Loucy (cell line): ENCODE data around the gene MOB3C.

Experiments used
- CTCF ChIP-seq: fragments of 200-600 bp; sonication (generic); conservative IDR thresholded peaks from 2 replicates; pipeline ENCODE4 v1.5.1; 2014; ENCODE audit warnings: mild to moderate bottlenecking, antibody characterized with exemption, low read length
- EZH2phosphoT487 ChIP-seq: fragments of 200-600 bp; IDR thresholded peaks from 2 replicates; pipeline ENCODE4 v1.6.1; 2018; ENCODE audit warnings: antibody characterized with exemption, mild to moderate bottlenecking, moderate library complexity, borderline replicate concordance

GRCh38 chr1:46653405-46653958, 36.9 kb upstream of the MOB3C start:
- no peak for TF ChIP-seq CTCF
- TF ChIP-seq EZH2phosphoT487, result no peak
